Lower lobe of right lung (tissue), 2 donors: ENCODE data around the gene IFRD1. TPM values are rescaled to one million over a fixed set of nuclear protein-coding genes. Genes with fewer than 3 reads are reported as not detected.

Experiments
- ATAC-seq, 2 donors: fragments of 200-7000 bp; cut with Tn5 transposase; one replicate each; pipeline ENCODE4 v1.9.1; 2020 to 2022; ENCODE audit warnings: mild to moderate bottlenecking in 2 of 2, moderate library complexity in 2 of 2
- DNase-seq: peaks from one replicate; pipeline ENCODE4 v3.0.0-alpha.2; 2020
- H3K27ac ChIP-seq: fragments of 200-600 bp; one replicate; pipeline ENCODE4 v1.8.0; 2022
- H3K27me3 ChIP-seq: fragments of 200-600 bp; one replicate; pipeline ENCODE4 v1.8.0; 2022; ENCODE audit warnings: low read depth
- H3K36me3 ChIP-seq: fragments of 200-600 bp; one replicate; pipeline ENCODE4 v1.8.0; 2022; ENCODE audit warnings: mild to moderate bottlenecking
- H3K4me1 ChIP-seq: fragments of 200-600 bp; one replicate; pipeline ENCODE4 v1.8.0; 2022
- H3K4me3 ChIP-seq: fragments of 200-600 bp; one replicate; pipeline ENCODE4 v1.8.0; 2022; ENCODE audit warnings: mild to moderate bottlenecking
- H3K9me3 ChIP-seq: fragments of 200-600 bp; one replicate; pipeline ENCODE4 v1.8.0; 2022
- intact Hi-C: fragments of 100-400 bp; cut with DNase I; formaldehyde crosslinking; loops from one replicate; pipeline ENCODE4 v1.11.0; 2022
- total RNA-seq: library from RNA; stranded (reverse); fragmentation: NEBNext Ultra II Directional; extraction: Animal tissue kit (Norgen Biotek cat#: 25700); gene quantifications from one replicate; pipeline ENCODE4 v1.2.1, GENCODE V29; 2021
- TF ChIP-seq, protein P1 (sequence below): fragments of 200-600 bp; IDR thresholded peaks from one replicate; pipeline ENCODE4 v1.8.0; 2022; ENCODE audit warnings: antibody characterized with exemption, mild to moderate bottlenecking
- donor health status: DM: no; HTN: yes; CAD: no; lungs with severe emphysema.

The IFRD1 gene
- total RNA-seq, 1 donor from 2014 or later, result 46.9 TPM

DNA sequence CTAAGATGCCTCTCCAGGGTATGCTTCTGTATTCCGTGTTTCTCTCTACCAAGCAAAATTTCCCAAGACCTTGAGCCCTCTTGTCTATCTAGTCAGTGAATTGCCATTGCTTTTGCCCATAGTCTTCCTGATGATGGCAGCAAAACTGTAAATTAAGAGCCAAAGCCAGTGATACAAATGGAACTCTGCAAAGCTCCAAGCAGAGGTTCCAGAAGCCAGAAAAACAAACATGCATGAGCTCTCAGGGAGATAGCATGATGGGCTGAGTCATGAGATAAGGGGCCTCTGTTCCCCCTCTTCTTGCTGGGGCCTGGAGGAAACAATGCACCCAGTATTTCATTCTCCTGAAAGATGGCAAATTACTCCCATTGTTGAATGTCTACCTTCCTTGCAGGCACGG lies 55.2 kb downstream of the IFRD1 start:
- H3K9me3 ChIP-seq, result no peaks in the 10 kb centered on the region

DNA sequence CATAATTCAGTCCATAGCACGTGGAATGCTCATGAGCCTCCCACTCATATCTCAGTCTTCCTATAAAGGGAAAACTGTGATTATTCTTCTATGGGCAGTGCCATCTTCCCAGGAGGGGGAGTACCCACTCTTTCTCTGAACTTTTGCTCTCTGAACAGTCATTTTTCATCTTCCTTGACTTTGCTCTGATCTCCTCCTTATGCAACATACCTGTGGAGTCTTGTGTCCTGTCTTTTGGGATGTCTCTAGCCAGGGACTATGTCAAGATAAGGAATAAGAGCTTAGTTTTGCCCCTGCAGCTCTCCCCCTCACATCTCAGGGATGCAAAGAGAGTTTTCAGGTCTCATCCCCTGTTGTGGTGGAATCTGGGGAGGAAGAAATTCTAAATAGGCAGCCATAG lies 58.1 kb downstream of the IFRD1 start:
- Histone ChIP-seq H3K9me3 (no peaks in the 10 kb centered on the region), H3K4me3 (no peak overlapping the region), H3K27ac (no peak overlapping the region), H3K36me3 (no peaks in the 10 kb centered on the region), H3K27me3 (no peaks in the 10 kb centered on the region), H3K4me1 (no peaks in the 10 kb centered on the region)
- DNase-seq (no peak), ATAC-seq (no peak)
- TF ChIP-seq, protein P1, sequence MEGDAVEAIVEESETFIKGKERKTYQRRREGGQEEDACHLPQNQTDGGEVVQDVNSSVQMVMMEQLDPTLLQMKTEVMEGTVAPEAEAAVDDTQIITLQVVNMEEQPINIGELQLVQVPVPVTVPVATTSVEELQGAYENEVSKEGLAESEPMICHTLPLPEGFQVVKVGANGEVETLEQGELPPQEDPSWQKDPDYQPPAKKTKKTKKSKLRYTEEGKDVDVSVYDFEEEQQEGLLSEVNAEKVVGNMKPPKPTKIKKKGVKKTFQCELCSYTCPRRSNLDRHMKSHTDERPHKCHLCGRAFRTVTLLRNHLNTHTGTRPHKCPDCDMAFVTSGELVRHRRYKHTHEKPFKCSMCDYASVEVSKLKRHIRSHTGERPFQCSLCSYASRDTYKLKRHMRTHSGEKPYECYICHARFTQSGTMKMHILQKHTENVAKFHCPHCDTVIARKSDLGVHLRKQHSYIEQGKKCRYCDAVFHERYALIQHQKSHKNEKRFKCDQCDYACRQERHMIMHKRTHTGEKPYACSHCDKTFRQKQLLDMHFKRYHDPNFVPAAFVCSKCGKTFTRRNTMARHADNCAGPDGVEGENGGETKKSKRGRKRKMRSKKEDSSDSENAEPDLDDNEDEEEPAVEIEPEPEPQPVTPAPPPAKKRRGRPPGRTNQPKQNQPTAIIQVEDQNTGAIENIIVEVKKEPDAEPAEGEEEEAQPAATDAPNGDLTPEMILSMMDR, result no peak
- intact Hi-C loops, result no loop called here

More for the DNA sequence above, 55.2 kb downstream of the IFRD1 start:
- Histone ChIP-seq H3K36me3 (no peaks in the 10 kb centered on the region), H3K4me1 (no peaks in the 10 kb centered on the region), H3K27me3 (no peaks in the 10 kb centered on the region), H3K27ac (no peak overlapping the region), H3K4me3 (no peak overlapping the region)
- DNase-seq (no peak), ATAC-seq (no peak)
- intact Hi-C loops, result no loop called here
- TF ChIP-seq, protein P1, result no peak

DNA sequence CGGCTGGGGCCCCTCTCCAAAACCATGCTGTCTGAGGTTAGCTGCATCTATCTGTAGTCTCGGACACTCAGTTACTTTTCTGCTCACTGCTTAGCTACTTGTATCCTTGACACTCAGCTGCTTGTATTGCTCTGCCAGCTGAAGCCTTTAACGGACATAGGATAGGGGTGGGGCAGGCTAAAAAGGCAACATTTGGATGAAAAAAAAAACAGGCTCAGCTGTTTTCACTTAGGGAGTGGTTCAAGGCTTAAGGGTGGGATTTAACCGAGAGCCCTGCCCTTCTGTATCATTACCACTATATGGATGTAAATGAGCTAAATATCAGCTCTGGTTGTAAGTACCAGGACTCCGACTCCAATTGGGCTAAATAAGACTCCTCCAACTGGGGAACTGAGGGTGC lies 59.1 kb downstream of the IFRD1 start:
- intact Hi-C loops, result no loop called here
- ATAC-seq (no peak), DNase-seq (no peak)
- no peak overlapping the region for H3K4me3 ChIP-seq
- TF ChIP-seq, protein P1, result no peak
- H3K4me1 ChIP-seq, result no peaks in the 10 kb centered on the region
- H3K27ac ChIP-seq, result no peak overlapping the region
- no peaks in the 10 kb centered on the region for H3K36me3 ChIP-seq
- H3K27me3 ChIP-seq, result no peaks in the 10 kb centered on the region
- no peaks in the 10 kb centered on the region for H3K9me3 ChIP-seq

DNA sequence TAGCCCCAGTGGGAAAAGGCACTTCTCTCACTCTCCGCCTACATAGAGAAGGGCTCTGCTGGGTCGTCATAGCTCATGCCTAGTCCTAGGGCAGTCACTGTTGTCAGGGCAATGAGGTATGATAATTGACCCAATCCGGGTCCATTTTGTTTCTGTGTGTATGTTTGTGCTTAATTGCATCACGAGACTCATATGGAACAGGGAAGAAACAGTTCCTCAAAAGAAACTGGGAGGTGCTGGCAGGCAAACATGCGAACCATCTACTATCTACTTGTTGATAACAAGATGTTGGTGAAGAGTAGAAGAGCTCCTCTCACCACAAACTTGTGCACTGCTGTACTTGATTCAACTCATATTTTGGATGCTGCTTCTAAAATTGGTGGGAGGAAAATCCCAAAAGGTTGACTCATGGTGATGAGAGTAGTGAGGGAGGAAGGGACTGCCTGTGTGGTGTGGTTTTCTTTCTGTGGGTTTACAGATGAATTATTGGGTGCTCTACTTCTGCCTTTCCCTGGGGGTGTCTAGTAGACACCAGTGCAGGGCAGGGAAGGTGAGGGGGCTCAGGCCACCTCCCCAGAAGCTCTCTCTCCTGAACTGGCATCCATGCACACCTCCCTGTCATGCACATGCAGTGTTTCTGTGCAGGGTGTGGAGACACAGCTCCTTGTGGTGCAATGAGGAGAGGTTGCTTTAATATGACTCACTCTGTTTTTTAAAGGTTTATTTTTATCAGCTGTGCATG lies 59.9 kb downstream of the IFRD1 start:
- Histone ChIP-seq H3K9me3 (no peaks in the 10 kb centered on the region), H3K27ac (no peak overlapping the region), H3K4me1 (no peaks in the 10 kb centered on the region), H3K27me3 (no peaks in the 10 kb centered on the region), H3K4me3 (no peak overlapping the region), H3K36me3 (no peaks in the 10 kb centered on the region)
- TF ChIP-seq, protein P1, result no peak
- intact Hi-C loops, result no loop called here
- DNase-seq, result no peak
- peak; percentile 59 to 82 for ATAC-seq

DNA sequence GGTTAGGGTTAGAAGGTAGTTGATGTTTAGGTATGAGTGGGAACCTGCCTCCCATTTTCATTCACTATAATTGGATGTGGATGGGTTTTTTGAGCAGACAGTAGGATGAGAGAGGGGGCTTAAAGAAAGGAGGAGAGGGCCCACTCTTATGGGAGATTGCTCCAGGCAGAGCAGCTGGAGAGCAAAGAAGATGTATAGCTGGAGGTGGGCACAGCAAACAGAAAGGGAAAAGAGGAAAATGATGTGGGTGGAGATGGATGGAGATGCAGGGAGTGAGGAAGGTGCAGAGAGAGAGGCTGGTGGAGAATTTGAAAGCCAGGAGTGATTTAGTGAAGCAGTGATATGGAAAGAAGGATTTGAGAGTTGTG lies 60.5 kb downstream of the IFRD1 start:
- no peak for DNase-seq
- Histone ChIP-seq H3K4me3 (no peak overlapping the region), H3K36me3 (no peaks in the 10 kb centered on the region), H3K27me3 (no peaks in the 10 kb centered on the region), H3K4me1 (no peaks in the 10 kb centered on the region), H3K27ac (no peak overlapping the region), H3K9me3 (no peaks in the 10 kb centered on the region)
- TF ChIP-seq, protein P1, result no peak
- ATAC-seq, result no peak
- intact Hi-C loops, result no loop called here
